Caki2 (cell line): Measurements from ENCODE around the gene TMEM42. TPM values are rescaled to one million over a fixed set of nuclear protein-coding genes. Genes with fewer than 3 reads are reported as not detected.
"Not testable (repeated sequence)": the region's sequence is repeated elsewhere in the genome, so short reads cannot be mapped to it uniquely, and the experiment has no call there.

Experiments used
- DNase-seq: peaks from one replicate; pipeline ENCODE4 v3.0.0-alpha.2; 2015; ENCODE audit warnings: low read depth
- in situ Hi-C: cut with HindIII; loops from 2 replicates; pipeline ENCODE4 v1.10.0; 2016; ENCODE audit warnings: low sequenced_read_pairs, low pct_unique_long_range_greater_than_20kb, mixed read lengths
- total RNA-seq: library from RNA; depleted of rRNA; stranded (reverse); fragments of >200 nt; shearing (Covaris generic); gene quantifications from 2 replicates; pipeline ENCODE4 v1.2.3, GENCODE V29; 2014; ENCODE audit warnings: low replicate concordance; rRNA removed

Gene TMEM42
- total RNA-seq = 8.9 and 18.6 TPM in 2 replicates

- DNase-seq = peak; percentile 88
- in situ Hi-C loops = no loop called here
Observed at GRCh38 chr3:44861412-44862225, at the start of gene TMEM42. Gene TMEM42, plus strand, starts transcription at chr3:44861912. Its CDS starts 13 bp downstream, at chr3:44861925.

- DNase-seq = no peak
- in situ Hi-C loops = no loop called here
Observed at GRCh38 chr3:44814751-44815150, 47.0 kb upstream of the TMEM42 start.

GRCh38 chr3:44816334-44816733 is 45.4 kb upstream of the TMEM42 start:
- in situ Hi-C loops, DNase-seq: not testable (repeated sequence)

- DNase-seq, in situ Hi-C loops: not testable (repeated sequence)
Observed at GRCh38 chr3:44821206-44821605, 40.5 kb upstream of the TMEM42 start.

GRCh38 chr3:44825264-44825925 is 36.3 kb upstream of the TMEM42 start:
- in situ Hi-C loops = no loop called here
- DNase-seq = peak; percentile 26

GRCh38 chr3:44827196-44827595 is 34.5 kb upstream of the TMEM42 start:
- DNase-seq = no peak
- in situ Hi-C loops = no loop called here

- no peak for DNase-seq
- in situ Hi-C loops = no loop called here
Observed at GRCh38 chr3:44831232-44831631, 30.5 kb upstream of the TMEM42 start.

- DNase-seq = no peak
- in situ Hi-C loops = no loop called here
Observed at GRCh38 chr3:44832032-44832431, 29.7 kb upstream of the TMEM42 start.

- DNase-seq = no peak
- in situ Hi-C loops = no loop called here
Observed at GRCh38 chr3:44832965-44833364, 28.7 kb upstream of the TMEM42 start.

- DNase-seq = no peak
- in situ Hi-C loops = no loop called here
Observed at GRCh38 chr3:44833394-44833793, 28.3 kb upstream of the TMEM42 start.

GRCh38 chr3:44835684-44836083 is 26.0 kb upstream of the TMEM42 start:
- DNase-seq = no peak
- in situ Hi-C loops = no loop called here

GRCh38 chr3:44842376-44842775 is 19.3 kb upstream of the TMEM42 start:
- in situ Hi-C loops = no loop called here
- DNase-seq = no peak

- in situ Hi-C loops = no loop called here
- DNase-seq = no peak
Observed at GRCh38 chr3:44845528-44846520, 15.9 kb upstream of the TMEM42 start.

- in situ Hi-C loops = no loop called here
Observed at GRCh38 chr3:44848634-44849033, 13.1 kb upstream of the TMEM42 start.

GRCh38 chr3:44856663-44857062 is 5.0 kb upstream of the TMEM42 start:
- in situ Hi-C loops, DNase-seq: not testable (repeated sequence)

More at GRCh38 chr3:44848634-44849033, 13.1 kb upstream of the TMEM42 start:
- DNase-seq = no peak

- DNase-seq = no peak
- in situ Hi-C loops = no loop called here
Observed at GRCh38 chr3:44860117-44860516, 1.6 kb upstream of the TMEM42 start.

- peak; percentile 40 for DNase-seq
- in situ Hi-C loops = no loop called here
Observed at GRCh38 chr3:44862226-44862637, 520 bp downstream of the TMEM42 start.

GRCh38 chr3:44865272-44866035 is 3.7 kb downstream of the TMEM42 start:
- DNase-seq = no peak

More at GRCh38 chr3:44865272-44866035, 3.7 kb downstream of the TMEM42 start:
- in situ Hi-C loops = no loop called here
